ENCODE results near the gene CEL.

CEL gene

DNA sequence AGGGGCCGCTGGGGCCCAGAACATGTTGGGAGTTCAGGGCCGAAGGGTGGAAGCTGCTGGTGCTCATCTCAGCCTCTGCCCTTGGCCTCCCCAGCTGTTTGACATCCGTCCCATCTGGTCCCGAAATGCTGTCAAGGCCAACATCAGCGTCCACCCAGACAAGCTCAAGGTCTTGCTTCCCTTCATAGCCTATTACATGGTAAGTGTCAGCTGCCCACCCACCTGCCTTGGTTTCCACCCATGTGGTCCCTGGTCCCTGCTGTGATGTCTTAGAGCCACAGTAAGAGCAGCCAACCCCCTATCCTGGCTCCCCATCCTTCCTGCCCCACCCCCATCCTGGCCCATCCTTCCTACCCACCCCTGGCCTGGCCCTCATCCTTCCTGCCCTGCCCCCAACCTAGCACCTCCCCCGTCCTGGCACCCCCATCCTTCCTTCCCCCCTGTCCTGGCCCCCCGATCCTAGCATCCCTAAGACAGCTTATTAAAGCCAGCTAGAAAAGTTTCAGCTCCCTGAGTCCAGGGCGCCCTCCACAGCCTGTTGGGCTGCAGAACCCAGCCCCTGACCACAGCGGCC lies 9.7 kb upstream of the CEL start:
- peaks cover 45% of the 10 kb centered on the region for H3K36me3 ChIP-seq (ENCODE audit: control insufficient read depth, insufficient read depth, low read length)
- no peak overlapping the region for H3K4me3 ChIP-seq (replicated peaks; ENCODE audit: low read depth, low read length)
- H3K27me3 ChIP-seq (replicated peaks; ENCODE audit: control insufficient read depth, insufficient read depth, low read length), result no peaks in the 10 kb centered on the region
- TF ChIP-seq, protein P1, sequence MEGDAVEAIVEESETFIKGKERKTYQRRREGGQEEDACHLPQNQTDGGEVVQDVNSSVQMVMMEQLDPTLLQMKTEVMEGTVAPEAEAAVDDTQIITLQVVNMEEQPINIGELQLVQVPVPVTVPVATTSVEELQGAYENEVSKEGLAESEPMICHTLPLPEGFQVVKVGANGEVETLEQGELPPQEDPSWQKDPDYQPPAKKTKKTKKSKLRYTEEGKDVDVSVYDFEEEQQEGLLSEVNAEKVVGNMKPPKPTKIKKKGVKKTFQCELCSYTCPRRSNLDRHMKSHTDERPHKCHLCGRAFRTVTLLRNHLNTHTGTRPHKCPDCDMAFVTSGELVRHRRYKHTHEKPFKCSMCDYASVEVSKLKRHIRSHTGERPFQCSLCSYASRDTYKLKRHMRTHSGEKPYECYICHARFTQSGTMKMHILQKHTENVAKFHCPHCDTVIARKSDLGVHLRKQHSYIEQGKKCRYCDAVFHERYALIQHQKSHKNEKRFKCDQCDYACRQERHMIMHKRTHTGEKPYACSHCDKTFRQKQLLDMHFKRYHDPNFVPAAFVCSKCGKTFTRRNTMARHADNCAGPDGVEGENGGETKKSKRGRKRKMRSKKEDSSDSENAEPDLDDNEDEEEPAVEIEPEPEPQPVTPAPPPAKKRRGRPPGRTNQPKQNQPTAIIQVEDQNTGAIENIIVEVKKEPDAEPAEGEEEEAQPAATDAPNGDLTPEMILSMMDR (IDR thresholded peaks at IDR 0.05; ENCODE audit: insufficient read depth, low read length, poor library complexity, severe bottlenecking), result no peak
- no peak for DNase-seq (ENCODE audit: extremely low read depth, insufficient read length)

DNA sequence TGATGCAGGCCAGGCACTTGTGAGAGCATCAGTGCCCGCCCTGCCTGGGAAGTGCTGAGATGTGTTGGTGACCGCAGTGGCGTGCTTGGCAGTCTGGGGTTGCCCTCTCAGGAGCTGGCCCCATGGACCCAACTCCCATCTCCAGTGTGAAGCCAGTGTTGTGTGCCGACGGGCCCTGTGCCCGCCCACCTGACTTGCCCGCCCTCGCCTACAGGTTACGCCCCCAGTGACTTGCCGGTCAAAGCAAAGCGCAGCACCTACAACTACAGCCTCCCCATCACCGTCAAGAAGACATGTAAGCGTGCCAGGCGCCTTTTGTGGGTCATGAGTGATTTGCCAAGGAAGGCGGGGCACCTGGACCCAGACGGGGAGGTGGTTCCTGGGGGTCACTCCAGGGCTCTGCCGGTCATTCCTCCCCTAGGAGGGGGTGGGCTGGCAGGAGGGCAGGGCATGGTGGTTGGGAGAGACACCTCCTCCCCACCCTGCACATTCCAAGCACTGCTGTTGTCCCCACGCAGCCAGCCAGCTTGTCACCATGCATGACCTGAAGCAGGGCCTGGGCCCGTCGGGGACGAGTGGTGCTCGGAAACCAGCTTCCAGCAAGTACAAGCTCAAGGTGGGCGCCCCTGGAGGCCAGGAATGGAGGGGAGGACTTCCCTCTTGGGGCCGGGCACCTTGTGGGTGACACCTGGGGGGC lies 7.4 kb upstream of the CEL start:
- H3K4me3 ChIP-seq (replicated peaks; ENCODE audit: low read depth, low read length), result no peak overlapping the region
- DNase-seq (ENCODE audit: extremely low read depth, insufficient read length), result no peak
- H3K27me3 ChIP-seq (replicated peaks; ENCODE audit: control insufficient read depth, insufficient read depth, low read length), result no peaks in the 10 kb centered on the region
- TF ChIP-seq, protein P1 (IDR thresholded peaks at IDR 0.05; ENCODE audit: insufficient read depth, low read length, poor library complexity, severe bottlenecking), result no peak
- peaks cover 43% of the 10 kb centered on the region for H3K36me3 ChIP-seq (ENCODE audit: control insufficient read depth, insufficient read depth, low read length)

DNA sequence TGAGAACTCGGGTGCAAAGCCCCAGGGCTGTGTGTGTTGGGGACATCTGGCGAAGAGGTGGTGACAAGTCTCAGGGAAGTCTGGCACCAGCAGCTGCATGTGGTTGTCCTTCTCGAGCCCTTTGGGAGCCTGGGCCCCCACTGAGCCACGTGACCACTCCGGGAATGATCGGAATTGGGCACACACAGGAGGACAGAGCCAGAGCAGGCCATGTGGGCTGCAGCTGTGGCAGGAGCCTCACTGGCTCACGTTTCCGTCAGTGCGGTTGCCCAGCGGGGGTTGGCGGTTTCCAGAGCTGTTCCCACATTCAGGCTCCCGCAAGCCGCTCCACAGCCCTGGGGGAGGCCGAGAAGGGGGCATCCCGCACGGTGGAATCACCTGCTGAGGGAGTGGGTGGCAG lies 6.8 kb upstream of the CEL start:
- Histone ChIP-seq H3K4me3 (replicated peaks; ENCODE audit: low read depth, low read length) (no peak overlapping the region), H3K36me3 (ENCODE audit: control insufficient read depth, insufficient read depth, low read length) (peaks cover 41% of the 10 kb centered on the region), H3K27me3 (replicated peaks; ENCODE audit: control insufficient read depth, insufficient read depth, low read length) (no peaks in the 10 kb centered on the region)
- DNase-seq (ENCODE audit: extremely low read depth, insufficient read length), result no peak
- TF ChIP-seq, protein P1 (IDR thresholded peaks at IDR 0.05; ENCODE audit: insufficient read depth, low read length, poor library complexity, severe bottlenecking), result no peak

DNA sequence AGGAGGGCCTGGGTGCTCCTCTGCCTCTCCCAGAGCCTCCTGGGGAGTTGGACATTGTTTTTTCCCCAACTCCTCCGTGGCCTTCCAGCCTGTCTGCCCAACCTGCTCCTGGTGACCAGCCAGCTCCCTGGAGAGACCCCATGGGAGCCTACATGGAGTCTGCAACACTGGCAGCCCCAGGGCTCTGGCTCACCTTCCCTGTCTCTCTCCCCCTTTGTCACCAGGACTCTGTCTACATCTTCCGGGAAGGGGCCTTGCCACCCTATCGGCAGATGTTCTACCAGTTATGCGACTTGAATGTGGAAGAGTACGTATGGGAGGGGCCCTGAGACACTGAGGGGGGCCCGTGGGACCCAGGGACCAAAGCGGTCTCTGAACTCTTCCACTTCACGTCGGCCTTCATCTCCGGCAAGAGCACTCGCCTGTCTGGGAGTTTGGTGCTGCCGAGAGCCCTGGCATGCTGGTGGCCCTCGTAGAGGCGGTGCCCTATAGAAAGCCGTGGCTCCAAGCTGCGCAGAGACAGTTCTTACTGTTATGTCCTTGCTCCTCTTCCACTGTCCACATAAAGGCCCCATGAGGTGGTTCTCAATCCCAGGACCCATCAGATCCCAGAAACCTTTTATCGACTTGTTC lies 5.9 kb upstream of the CEL start:
- no peak for DNase-seq (ENCODE audit: extremely low read depth, insufficient read length)
- no peaks in the 10 kb centered on the region for H3K27me3 ChIP-seq (replicated peaks; ENCODE audit: control insufficient read depth, insufficient read depth, low read length)
- peaks cover 37% of the 10 kb centered on the region for H3K36me3 ChIP-seq (ENCODE audit: control insufficient read depth, insufficient read depth, low read length)
- TF ChIP-seq, protein P1 (IDR thresholded peaks at IDR 0.05; ENCODE audit: insufficient read depth, low read length, poor library complexity, severe bottlenecking), result no peak
- H3K4me3 ChIP-seq (replicated peaks; ENCODE audit: low read depth, low read length), result no peak overlapping the region

DNA sequence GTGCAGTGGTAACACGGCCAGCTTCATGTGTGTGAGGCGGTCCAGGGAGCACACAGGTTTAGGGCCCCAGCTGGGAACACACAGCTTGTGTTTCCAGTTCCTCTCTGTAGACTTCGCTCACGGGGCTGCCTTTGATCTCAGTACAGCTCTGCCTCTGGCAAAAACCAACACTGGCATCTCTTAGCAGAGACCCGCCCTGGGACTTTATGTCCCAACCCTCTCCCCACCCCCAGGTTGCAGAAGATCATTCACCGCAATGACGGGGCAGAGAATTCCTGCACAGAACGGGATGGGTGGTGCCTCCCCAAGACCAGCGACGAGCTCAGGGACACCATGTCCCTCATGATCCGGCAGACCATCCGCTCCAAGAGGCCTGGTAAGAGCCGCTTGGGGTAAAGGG lies 5.2 kb upstream of the CEL start:
- Histone ChIP-seq H3K36me3 (ENCODE audit: control insufficient read depth, insufficient read depth, low read length) (peaks cover 35% of the 10 kb centered on the region), H3K4me3 (replicated peaks; ENCODE audit: low read depth, low read length) (no peak overlapping the region), H3K27me3 (replicated peaks; ENCODE audit: control insufficient read depth, insufficient read depth, low read length) (no peaks in the 10 kb centered on the region)
- no peak for DNase-seq (ENCODE audit: extremely low read depth, insufficient read length)
- TF ChIP-seq, protein P1 (IDR thresholded peaks at IDR 0.05; ENCODE audit: insufficient read depth, low read length, poor library complexity, severe bottlenecking), result no peak

Data from GM06990 (cell line).